ENCODE measurements around the gene ACTL9. TPM values are rescaled to one million over a fixed set of nuclear protein-coding genes. Genes with fewer than 3 reads are reported as not detected.

Gene ACTL9
- polyA plus RNA-seq, 12 donors = not detected

GRCh38 chr19:8686549-8686948, 12.0 kb downstream of the ACTL9 start:
- DNase-seq = no peak

- DNase-seq = no peak
These were observed 14.3 kb downstream of the ACTL9 start for GRCh38 chr19:8684001-8684902.

- DNase-seq = no peak
These were observed 15.7 kb downstream of the ACTL9 start for GRCh38 chr19:8682931-8683330.

- no peak for DNase-seq
These were observed 16.1 kb downstream of the ACTL9 start for GRCh38 chr19:8682472-8682871.

GRCh38 chr19:8681345-8682029, 17.1 kb downstream of the ACTL9 start:
- no peak for DNase-seq

- DNase-seq = no peak
These were observed 17.8 kb downstream of the ACTL9 start for GRCh38 chr19:8680676-8681344.

- no peak for DNase-seq
These were observed 20.3 kb downstream of the ACTL9 start for GRCh38 chr19:8678244-8678807.

GRCh38 chr19:8675066-8675465, 23.5 kb downstream of the ACTL9 start:
- DNase-seq = no peak

GRCh38 chr19:8673276-8673891, 25.2 kb downstream of the ACTL9 start:
- no peak for DNase-seq

GRCh38 chr19:8666814-8667405, 31.7 kb downstream of the ACTL9 start:
- DNase-seq = no peak

GRCh38 chr19:8665468-8666213, 33.0 kb downstream of the ACTL9 start:
- no peak for DNase-seq

GRCh38 chr19:8664671-8665057, 33.9 kb downstream of the ACTL9 start:
- DNase-seq = no peak

GRCh38 chr19:8663920-8664670, 34.5 kb downstream of the ACTL9 start:
- DNase-seq = no peak

- no peak for DNase-seq
These were observed 36.3 kb downstream of the ACTL9 start for GRCh38 chr19:8662263-8662662.

GRCh38 chr19:8659905-8660304, 38.7 kb downstream of the ACTL9 start:
- DNase-seq = no peak

- DNase-seq = no peak
These were observed 40.7 kb downstream of the ACTL9 start for GRCh38 chr19:8657869-8658268.

GRCh38 chr19:8655340-8655709, 43.3 kb downstream of the ACTL9 start:
- DNase-seq = no peak

- peak; percentile 43 for DNase-seq
These were observed 43.8 kb downstream of the ACTL9 start for GRCh38 chr19:8654591-8655339.

- DNase-seq = no peak
These were observed 50.4 kb downstream of the ACTL9 start for GRCh38 chr19:8648240-8648639.

Data from muscle of arm (tissue), 12 donors.